GM12892 (cell line): ENCODE data around the gene ANKS1A.

Experiments
- POLR2A ChIP-seq: IDR thresholded peaks from 2 replicates; pipeline ENCODE4 v1.6.1; 2011; ENCODE audit warnings: low read depth, low read length, control low read depth
- POLR2AphosphoS5 ChIP-seq: IDR thresholded peaks from 2 replicates; pipeline ENCODE4 v1.6.1; 2011; ENCODE audit warnings: low read depth, low read length, control low read depth

GRCh38 chr6:35019171-35019570 is 130.1 kb downstream of the ANKS1A start:
- no peak for TF ChIP-seq POLR2A
- TF ChIP-seq POLR2AphosphoS5, result no peak
